Measurements from ENCODE around the gene NHERF2.

NHERF2 gene

GRCh38 chr16:2040787-2041522 lies 14.3 kb downstream of the NHERF2 start:
- DNase-seq: peak; percentile 59
- TF ChIP-seq CTCF (IDR thresholded peaks at IDR 0.05; ENCODE audit: low read depth, low read length): no peak
- Histone ChIP-seq H3K27me3 (no peaks in the 10 kb centered on the region), H3K4me3 (ENCODE audit: low read depth, low read length) (no peak overlapping the region), H3K4me1 (peaks cover 31% of the 10 kb centered on the region), H3K36me3 (peaks cover 21% of the 10 kb centered on the region), H3K9me3 (no peaks in the 10 kb centered on the region)

- no peaks in the 10 kb centered on the region for H3K27me3 ChIP-seq
- no peak for DNase-seq
- H3K4me1 ChIP-seq: peaks cover 27% of the 10 kb centered on the region
- no peak overlapping the region for H3K4me3 ChIP-seq (ENCODE audit: low read depth, low read length)
- H3K9me3 ChIP-seq: no peaks in the 10 kb centered on the region
- H3K36me3 ChIP-seq: peaks cover 21% of the 10 kb centered on the region
- TF ChIP-seq CTCF (IDR thresholded peaks at IDR 0.05; ENCODE audit: low read depth, low read length): no peak
These were observed 15.7 kb downstream of the NHERF2 start for GRCh38 chr16:2042171-2042985.

GRCh38 chr16:2042986-2043666 lies 16.4 kb downstream of the NHERF2 start:
- no peaks in the 10 kb centered on the region for H3K27me3 ChIP-seq
- H3K36me3 ChIP-seq: peaks cover 21% of the 10 kb centered on the region
- DNase-seq: no peak

GRCh38 chr16:2043667-2044451 lies 17.2 kb downstream of the NHERF2 start:
- Histone ChIP-seq H3K4me1 (peaks cover 23% of the 10 kb centered on the region), H3K36me3 (peaks cover 21% of the 10 kb centered on the region), H3K9me3 (no peaks in the 10 kb centered on the region), H3K4me3 (ENCODE audit: low read depth, low read length) (no peak overlapping the region), H3K27me3 (no peaks in the 10 kb centered on the region)
- DNase-seq: no peak
- no peak for TF ChIP-seq CTCF (IDR thresholded peaks at IDR 0.05; ENCODE audit: low read depth, low read length)

More at GRCh38 chr16:2042986-2043666, 16.4 kb downstream of the NHERF2 start:
- no peak overlapping the region for H3K4me3 ChIP-seq (ENCODE audit: low read depth, low read length)
- TF ChIP-seq CTCF (IDR thresholded peaks at IDR 0.05; ENCODE audit: low read depth, low read length): no peak
- no peaks in the 10 kb centered on the region for H3K9me3 ChIP-seq
- peaks cover 27% of the 10 kb centered on the region for H3K4me1 ChIP-seq

GRCh38 chr16:2044541-2044940 lies 17.8 kb downstream of the NHERF2 start:
- no peaks in the 10 kb centered on the region for H3K27me3 ChIP-seq
- no peak for DNase-seq
- TF ChIP-seq CTCF (IDR thresholded peaks at IDR 0.05; ENCODE audit: low read depth, low read length): no peak

More at GRCh38 chr16:2044541-2044940, 17.8 kb downstream of the NHERF2 start:
- H3K4me3 ChIP-seq (ENCODE audit: low read depth, low read length): no peak overlapping the region
- H3K9me3 ChIP-seq: no peaks in the 10 kb centered on the region
- H3K4me1 ChIP-seq: peaks cover 16% of the 10 kb centered on the region
- H3K36me3 ChIP-seq: peaks cover 21% of the 10 kb centered on the region
